HEK293 (cell line): ENCODE data around the gene NEK9.

Experiments
- BCL11B ChIP-seq: fragments of 450-650 bp; formaldehyde crosslinking; IDR thresholded peaks from 2 replicates; pipeline ENCODE4 v1.5.1; 2016; ENCODE audit warnings: low read depth, missing biosample characterization, missing genetic modification characterization
- GFI1B ChIP-seq: fragments of 450-650 bp; formaldehyde crosslinking; IDR thresholded peaks from 2 replicates; pipeline ENCODE4 v1.5.1; 2016; ENCODE audit warnings: missing biosample characterization, missing genetic modification characterization
- HOXC10 ChIP-seq: sonication (generic); formaldehyde crosslinking; IDR thresholded peaks from 2 replicates; pipeline ENCODE4 v1.8.1; 2023; ENCODE audit warnings: mild to moderate bottlenecking, missing genetic modification reagents
- MEIS1 ChIP-seq: sonication (generic); formaldehyde crosslinking; IDR thresholded peaks from 2 replicates; pipeline ENCODE4 v1.8.1; 2022; ENCODE audit warnings: missing genetic modification reagents, mild to moderate bottlenecking, borderline replicate concordance
- MYNN ChIP-seq: fragments of 450-650 bp; formaldehyde crosslinking; IDR thresholded peaks from 2 replicates; pipeline ENCODE4 v1.5.1; 2016; ENCODE audit warnings: missing biosample characterization, missing genetic modification characterization, borderline replicate concordance
- ZBTB49 ChIP-seq: fragments of 450-650 bp; formaldehyde crosslinking; IDR thresholded peaks from 2 replicates; pipeline ENCODE4 v1.5.1; 2016; ENCODE audit warnings: missing biosample characterization, missing genetic modification characterization, low read depth
- ZNF132 ChIP-seq: fragments of 450-650 bp; formaldehyde crosslinking; IDR thresholded peaks from 2 replicates; pipeline ENCODE4 v1.5.1; 2017; ENCODE audit warnings: missing biosample characterization, missing genetic modification characterization, borderline replicate concordance
- ZNF157 ChIP-seq: fragments of 450-650 bp; formaldehyde crosslinking; IDR thresholded peaks from 2 replicates; pipeline ENCODE4 v1.5.1; 2016; ENCODE audit warnings: missing biosample characterization, missing genetic modification characterization
- ZNF184 ChIP-seq: fragments of 450-650 bp; IDR thresholded peaks from 2 replicates; pipeline ENCODE4 v1.5.1; 2018; ENCODE audit warnings: missing biosample characterization, mild to moderate bottlenecking, missing genetic modification characterization
- ZNF221 ChIP-seq: fragments of 450-650 bp; formaldehyde crosslinking; IDR thresholded peaks from 2 replicates; pipeline ENCODE4 v1.5.1; 2017; ENCODE audit warnings: missing biosample characterization, missing genetic modification characterization, borderline replicate concordance
- ZNF24 ChIP-seq: fragments of 450-650 bp; formaldehyde crosslinking; IDR thresholded peaks from 2 replicates; pipeline ENCODE4 v1.5.1; 2016; ENCODE audit warnings: missing biosample characterization, missing genetic modification characterization
- ZNF292 ChIP-seq: fragments of 450-650 bp; formaldehyde crosslinking; IDR thresholded peaks from 2 replicates; pipeline ENCODE4 v1.5.1; 2016; ENCODE audit warnings: low read depth, missing biosample characterization, missing genetic modification characterization, borderline replicate concordance
- ZNF311 ChIP-seq: fragments of 450-650 bp; formaldehyde crosslinking; IDR thresholded peaks from 2 replicates; pipeline ENCODE4 v1.5.1; 2017; ENCODE audit warnings: missing biosample characterization, missing genetic modification characterization, borderline replicate concordance
- ZNF391 ChIP-seq: fragments of 450-650 bp; formaldehyde crosslinking; IDR thresholded peaks from 2 replicates; pipeline ENCODE4 v1.5.1; 2016; ENCODE audit warnings: low read depth, missing biosample characterization, missing genetic modification characterization, borderline replicate concordance
- ZNF394 ChIP-seq: fragments of 450-650 bp; formaldehyde crosslinking; IDR thresholded peaks from 2 replicates; pipeline ENCODE4 v1.5.1; 2016; ENCODE audit warnings: missing biosample characterization, missing genetic modification characterization, mild to moderate bottlenecking, moderate library complexity, borderline replicate concordance
- ZNF416 ChIP-seq: fragments of 450-650 bp; formaldehyde crosslinking; IDR thresholded peaks from 2 replicates; pipeline ENCODE4 v1.5.1; 2016; ENCODE audit warnings: missing biosample characterization, missing genetic modification characterization
- ZNF433 ChIP-seq: fragments of 450-650 bp; formaldehyde crosslinking; IDR thresholded peaks from 2 replicates; pipeline ENCODE4 v1.5.1; 2016; ENCODE audit warnings: missing biosample characterization, missing genetic modification characterization, low read depth
- ZNF488 ChIP-seq: fragments of 450-650 bp; formaldehyde crosslinking; IDR thresholded peaks from 2 replicates; pipeline ENCODE4 v1.5.1; 2016; ENCODE audit warnings: missing biosample characterization, missing genetic modification characterization
- ZNF548 ChIP-seq: fragments of 450-650 bp; formaldehyde crosslinking; IDR thresholded peaks from 2 replicates; pipeline ENCODE4 v1.5.1; 2016; ENCODE audit warnings: missing biosample characterization, missing genetic modification characterization
- ZNF555 ChIP-seq: fragments of 450-650 bp; formaldehyde crosslinking; conservative IDR thresholded peaks from 2 replicates; pipeline ENCODE4 v1.5.1; 2017; ENCODE audit warnings: missing biosample characterization, mild to moderate bottlenecking, missing genetic modification characterization, inconsistent platforms
- ZNF624 ChIP-seq: fragments of 450-650 bp; formaldehyde crosslinking; IDR thresholded peaks from 2 replicates; pipeline ENCODE4 v1.5.1; 2017; ENCODE audit warnings: missing biosample characterization, missing genetic modification characterization
- ZNF626 ChIP-seq: fragments of 450-650 bp; sonication (Bioruptor Pico); formaldehyde crosslinking; IDR thresholded peaks from 2 replicates; pipeline ENCODE4 v1.5.1; 2018; ENCODE audit warnings: missing biosample characterization, missing genetic modification characterization, inconsistent platforms
- ZNF654 ChIP-seq: fragments of 450-650 bp; formaldehyde crosslinking; IDR thresholded peaks from 2 replicates; pipeline ENCODE4 v1.5.1; 2016; ENCODE audit warnings: low read depth, missing biosample characterization, missing genetic modification characterization
- ZNF747 ChIP-seq: fragments of 450-650 bp; formaldehyde crosslinking; IDR thresholded peaks from 2 replicates; pipeline ENCODE4 v1.5.1; 2016; ENCODE audit warnings: missing biosample characterization, missing genetic modification characterization
- ZNF791 ChIP-seq: fragments of 450-650 bp; formaldehyde crosslinking; IDR thresholded peaks from 2 replicates; pipeline ENCODE4 v1.5.1; 2016; ENCODE audit warnings: missing biosample characterization, missing genetic modification characterization
- TF ChIP-seq, protein P1 (sequence below): fragments of 450-650 bp; formaldehyde crosslinking; IDR thresholded peaks from 2 replicates; pipeline ENCODE4 v1.5.1; 2016; ENCODE audit warnings: missing biosample characterization, missing genetic modification characterization
- TF ChIP-seq, protein P2 (sequence below): IDR thresholded peaks from 2 replicates; pipeline ENCODE4 v1.6.1; 2011; ENCODE audit warnings: mild to moderate bottlenecking, low read depth, low read length, borderline replicate concordance
- TF ChIP-seq, protein P3 (sequence below): fragments of 450-650 bp; IDR thresholded peaks from 2 replicates; pipeline ENCODE4 v1.5.1; 2018; ENCODE audit warnings: missing biosample characterization, mild to moderate bottlenecking, missing genetic modification characterization
- TF ChIP-seq, protein P4 (sequence below): fragments of 450-650 bp; formaldehyde crosslinking; IDR thresholded peaks from 2 replicates; pipeline ENCODE4 v1.5.1; 2016; ENCODE audit warnings: missing biosample characterization, missing genetic modification characterization

Gene NEK9

GRCh38 chr14:75176142-75176820 is 49.4 kb upstream of the NEK9 start, which contains the start of gene TMED10 (continued):
- TF ChIP-seq, protein P1, sequence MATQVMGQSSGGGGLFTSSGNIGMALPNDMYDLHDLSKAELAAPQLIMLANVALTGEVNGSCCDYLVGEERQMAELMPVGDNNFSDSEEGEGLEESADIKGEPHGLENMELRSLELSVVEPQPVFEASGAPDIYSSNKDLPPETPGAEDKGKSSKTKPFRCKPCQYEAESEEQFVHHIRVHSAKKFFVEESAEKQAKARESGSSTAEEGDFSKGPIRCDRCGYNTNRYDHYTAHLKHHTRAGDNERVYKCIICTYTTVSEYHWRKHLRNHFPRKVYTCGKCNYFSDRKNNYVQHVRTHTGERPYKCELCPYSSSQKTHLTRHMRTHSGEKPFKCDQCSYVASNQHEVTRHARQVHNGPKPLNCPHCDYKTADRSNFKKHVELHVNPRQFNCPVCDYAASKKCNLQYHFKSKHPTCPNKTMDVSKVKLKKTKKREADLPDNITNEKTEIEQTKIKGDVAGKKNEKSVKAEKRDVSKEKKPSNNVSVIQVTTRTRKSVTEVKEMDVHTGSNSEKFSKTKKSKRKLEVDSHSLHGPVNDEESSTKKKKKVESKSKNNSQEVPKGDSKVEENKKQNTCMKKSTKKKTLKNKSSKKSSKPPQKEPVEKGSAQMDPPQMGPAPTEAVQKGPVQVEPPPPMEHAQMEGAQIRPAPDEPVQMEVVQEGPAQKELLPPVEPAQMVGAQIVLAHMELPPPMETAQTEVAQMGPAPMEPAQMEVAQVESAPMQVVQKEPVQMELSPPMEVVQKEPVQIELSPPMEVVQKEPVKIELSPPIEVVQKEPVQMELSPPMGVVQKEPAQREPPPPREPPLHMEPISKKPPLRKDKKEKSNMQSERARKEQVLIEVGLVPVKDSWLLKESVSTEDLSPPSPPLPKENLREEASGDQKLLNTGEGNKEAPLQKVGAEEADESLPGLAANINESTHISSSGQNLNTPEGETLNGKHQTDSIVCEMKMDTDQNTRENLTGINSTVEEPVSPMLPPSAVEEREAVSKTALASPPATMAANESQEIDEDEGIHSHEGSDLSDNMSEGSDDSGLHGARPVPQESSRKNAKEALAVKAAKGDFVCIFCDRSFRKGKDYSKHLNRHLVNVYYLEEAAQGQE (tag by site-specific recombination) = peak; percentile 35; the same call in 1 of the 2 replicates
- TF ChIP-seq ZBTB49 (tag by site-specific recombination) (no peak), ZNF548 (no peak), ZNF624 (tag by site-specific recombination) (no peak), ZNF488 (tag by site-specific recombination) (no peak), ZNF157 (tag by site-specific recombination) (no peak), GFI1B (tag by site-specific recombination) (no peak), ZNF184 (tag by site-specific recombination) (no peak), ZNF626 (tag by site-specific recombination) (no peak), MEIS1 (CRISPR knock-in tag) (no peak), ZNF221 (tag by site-specific recombination) (no peak), HOXC10 (CRISPR knock-in tag) (no peak), ZNF654 (no peak), ZNF24 (no peak), ZNF791 (tag by site-specific recombination) (no peak), ZNF311 (tag by site-specific recombination) (no peak), ZNF132 (tag by site-specific recombination) (no peak), MYNN (tag by site-specific recombination) (peak; percentile 9; the same call in 1 of the 2 replicates), ZNF394 (tag by site-specific recombination) (peak; percentile 29; the same call in 1 of the 2 replicates), ZNF391 (peak; percentile 32; the same call in 1 of the 2 replicates), ZNF292 (tag by site-specific recombination) (no peak), ZNF433 (tag by site-specific recombination) (no peak), ZNF747 (tag by site-specific recombination) (no peak), ZNF416 (tag by site-specific recombination) (no peak), ZNF555 (tag by site-specific recombination) (no peak), BCL11B (tag by site-specific recombination) (no peak)
- TF ChIP-seq, protein P2, sequence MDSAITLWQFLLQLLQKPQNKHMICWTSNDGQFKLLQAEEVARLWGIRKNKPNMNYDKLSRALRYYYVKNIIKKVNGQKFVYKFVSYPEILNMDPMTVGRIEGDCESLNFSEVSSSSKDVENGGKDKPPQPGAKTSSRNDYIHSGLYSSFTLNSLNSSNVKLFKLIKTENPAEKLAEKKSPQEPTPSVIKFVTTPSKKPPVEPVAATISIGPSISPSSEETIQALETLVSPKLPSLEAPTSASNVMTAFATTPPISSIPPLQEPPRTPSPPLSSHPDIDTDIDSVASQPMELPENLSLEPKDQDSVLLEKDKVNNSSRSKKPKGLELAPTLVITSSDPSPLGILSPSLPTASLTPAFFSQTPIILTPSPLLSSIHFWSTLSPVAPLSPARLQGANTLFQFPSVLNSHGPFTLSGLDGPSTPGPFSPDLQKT = no peak; the same call in 1 of the 2 replicates
- TF ChIP-seq, protein P3, sequence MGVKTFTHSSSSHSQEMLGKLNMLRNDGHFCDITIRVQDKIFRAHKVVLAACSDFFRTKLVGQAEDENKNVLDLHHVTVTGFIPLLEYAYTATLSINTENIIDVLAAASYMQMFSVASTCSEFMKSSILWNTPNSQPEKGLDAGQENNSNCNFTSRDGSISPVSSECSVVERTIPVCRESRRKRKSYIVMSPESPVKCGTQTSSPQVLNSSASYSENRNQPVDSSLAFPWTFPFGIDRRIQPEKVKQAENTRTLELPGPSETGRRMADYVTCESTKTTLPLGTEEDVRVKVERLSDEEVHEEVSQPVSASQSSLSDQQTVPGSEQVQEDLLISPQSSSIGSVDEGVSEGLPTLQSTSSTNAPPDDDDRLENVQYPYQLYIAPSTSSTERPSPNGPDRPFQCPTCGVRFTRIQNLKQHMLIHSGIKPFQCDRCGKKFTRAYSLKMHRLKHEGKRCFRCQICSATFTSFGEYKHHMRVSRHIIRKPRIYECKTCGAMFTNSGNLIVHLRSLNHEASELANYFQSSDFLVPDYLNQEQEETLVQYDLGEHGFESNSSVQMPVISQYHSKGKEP (tag by site-specific recombination) = no peak
- TF ChIP-seq, protein P4, sequence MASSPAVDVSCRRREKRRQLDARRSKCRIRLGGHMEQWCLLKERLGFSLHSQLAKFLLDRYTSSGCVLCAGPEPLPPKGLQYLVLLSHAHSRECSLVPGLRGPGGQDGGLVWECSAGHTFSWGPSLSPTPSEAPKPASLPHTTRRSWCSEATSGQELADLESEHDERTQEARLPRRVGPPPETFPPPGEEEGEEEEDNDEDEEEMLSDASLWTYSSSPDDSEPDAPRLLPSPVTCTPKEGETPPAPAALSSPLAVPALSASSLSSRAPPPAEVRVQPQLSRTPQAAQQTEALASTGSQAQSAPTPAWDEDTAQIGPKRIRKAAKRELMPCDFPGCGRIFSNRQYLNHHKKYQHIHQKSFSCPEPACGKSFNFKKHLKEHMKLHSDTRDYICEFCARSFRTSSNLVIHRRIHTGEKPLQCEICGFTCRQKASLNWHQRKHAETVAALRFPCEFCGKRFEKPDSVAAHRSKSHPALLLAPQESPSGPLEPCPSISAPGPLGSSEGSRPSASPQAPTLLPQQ (tag by site-specific recombination) = peak; percentile 64; the same call in 1 of the 2 replicates
